HepG2 (cell line): Measurements from ENCODE around the gene ESYT2. TPM values are rescaled to one million over a fixed set of nuclear protein-coding genes. Genes with fewer than 3 reads are reported as not detected.

Experiments
- ATAC-seq: fragments of 200-7000 bp; cut with Tn5 transposase; 3 replicates; pipeline ENCODE4 v1.9.1; 2020; ENCODE audit warnings: mild to moderate bottlenecking, moderate library complexity
- BruUV-seq: library from RNA; stranded (reverse); fragments of 400-500 nt; replicated peaks from 2 replicates; lab custom pipeline; 2021; lab: Mats Ljungman, UMichigan
- CTCF ChIA-PET: fragments of 300-600 bp; formaldehyde crosslinking; extraction: SDS; loops from one replicate; lab custom pipeline; 2021; ENCODE audit warnings: low total read pairs, inconsistent platforms, low intra/inter-chr PET ratio; lab: Yijun Ruan, JAX
- POLR2A ChIA-PET: fragments of 350-600 bp; sonication (Branson Sonifier 250); formaldehyde crosslinking; loops from one replicate; lab custom pipeline; 2020; ENCODE audit warnings: antibody characterized with exemption, inconsistent platforms; lab: Yijun Ruan, JAX
- DNase-seq: peaks from one replicate; pipeline ENCODE4 v3.0.0-alpha.2; 2015; ENCODE audit warnings: low spot score
- FAIRE-seq: peaks from 3 replicates; lab custom pipeline; 2011; peaks lifted over from hg19 to GRCh38; lab: Jason Lieb, UNC
- H2AFZ ChIP-seq: one replicate; pipeline ENCODE4 v1.6.1; 2011; ENCODE audit warnings: low read length, inconsistent platforms
- H3K27ac ChIP-seq: fragments of 300-600 bp; 3 replicates; pipeline ENCODE4 v1.8.0; 2011; ENCODE audit warnings: mixed run types, mild to moderate bottlenecking, mixed read lengths, low read length, inconsistent platforms; ENCODE audit not compliant: insufficient read depth; ENCODE audit errors: extremely low read length
- H3K27me3 ChIP-seq, 2 experiments: fragments of 200-600 bp in 1 of 2; 2 replicates in 1 of 2; 3 replicates in 1 of 2; pipeline versions ENCODE4 v1.6.0 to v1.8.0; 2011; ENCODE audit warnings: low read length in 2 of 2, mild to moderate bottlenecking in 2 of 2, moderate library complexity in 2 of 2, inconsistent platforms in 1 of 2; ENCODE audit not compliant: insufficient read depth in 2 of 2, control insufficient read depth in 1 of 2
- H3K36me3 ChIP-seq, 2 experiments: fragments of 200-600 bp in 1 of 2; replicated peaks in 1 of 2; 2 replicates in 1 of 2; 3 replicates in 1 of 2; pipeline versions ENCODE4 v1.5.1 to v1.8.0; 2011; ENCODE audit warnings: low read length in 2 of 2, inconsistent platforms in 1 of 2; ENCODE audit not compliant: insufficient read depth in 2 of 2, control insufficient read depth in 1 of 2
- H3K4me1 ChIP-seq: 2 replicates; pipeline ENCODE4 v1.5.1; 2012; ENCODE audit warnings: low read length, inconsistent platforms; ENCODE audit not compliant: insufficient read depth
- H3K4me2 ChIP-seq: 2 replicates; pipeline ENCODE4 v1.6.0; 2011; ENCODE audit warnings: low read depth, low read length, inconsistent platforms
- H3K4me3 ChIP-seq, 3 experiments: fragments of 200-600 bp in 1 of 3; sonication (generic), shearing (Covaris generic) in 1 of 3; replicated peaks in 1 of 3; 2 replicates each; pipeline ENCODE4 v1.5.1; 2011 to 2016; ENCODE audit warnings: low read length in 3 of 3, inconsistent platforms in 2 of 3, low read depth in 2 of 3, mild to moderate bottlenecking in 2 of 3, control low read depth in 1 of 3, mixed read lengths in 1 of 3; ENCODE audit not compliant: insufficient read depth in 1 of 3
- H3K79me2 ChIP-seq: one replicate; pipeline ENCODE4 v1.6.1; 2011; ENCODE audit warnings: low read length, inconsistent platforms; ENCODE audit not compliant: insufficient read depth
- H3K9ac ChIP-seq: 2 replicates; pipeline ENCODE4 v1.6.0; 2011; ENCODE audit warnings: mild to moderate bottlenecking, low read depth, low read length, inconsistent platforms; ENCODE audit not compliant: insufficient read depth
- H3K9me3 ChIP-seq: 2 replicates; pipeline ENCODE4 v1.5.1; 2012; ENCODE audit warnings: mild to moderate bottlenecking, low read length
- H4K20me1 ChIP-seq: 2 replicates; pipeline ENCODE4 v1.6.0; 2011; ENCODE audit warnings: inconsistent platforms, mild to moderate bottlenecking, low read length, moderate library complexity; ENCODE audit not compliant: insufficient read depth
- CHD4 ChIP-seq: fragments of 200-600 bp; sonication (generic); IDR thresholded peaks from 2 replicates; pipeline ENCODE4 v1.7.0; 2017; ENCODE audit warnings: mild to moderate bottlenecking, low read length, borderline replicate concordance
- CREM ChIP-seq, 2 experiments: sonication (generic) in 1 of 2; formaldehyde crosslinking in 1 of 2; IDR thresholded peaks; 2 replicates each; pipeline versions ENCODE4 v1.4.0 to v1.6.1; 2016 to 2020; ENCODE audit warnings: antibody characterized with exemption in 1 of 2, mild to moderate bottlenecking in 1 of 2, missing genetic modification reagents in 1 of 2
- KLF9 ChIP-seq: IDR thresholded peaks from 2 replicates; pipeline ENCODE4 v1.6.1; 2016; ENCODE audit warnings: low read depth
- MXD1 ChIP-seq: sonication (generic); formaldehyde crosslinking; IDR thresholded peaks from 2 replicates; pipeline ENCODE4 v1.4.0; 2020; ENCODE audit warnings: mild to moderate bottlenecking, missing genetic modification reagents
- RBM39 ChIP-seq: fragments of 200-400 bp; formaldehyde crosslinking; IDR thresholded peaks from one replicate; pipeline ENCODE4 v1.6.1; 2018; ENCODE audit warnings: antibody characterized with exemption, mild to moderate bottlenecking, low read depth, low read length; ENCODE audit not compliant: poor library complexity, severe bottlenecking
- SMYD3 ChIP-seq: sonication (generic); formaldehyde crosslinking; IDR thresholded peaks from 2 replicates; pipeline ENCODE4 v1.8.1; 2023; ENCODE audit warnings: mild to moderate bottlenecking, missing genetic modification reagents
- TAF15 ChIP-seq: fragments of 200-400 bp; formaldehyde crosslinking; IDR thresholded peaks from one replicate; pipeline ENCODE4 v1.6.1; 2018; ENCODE audit warnings: mild to moderate bottlenecking, low read depth, low read length; ENCODE audit not compliant: poor library complexity, severe bottlenecking
- TARDBP ChIP-seq: sonication (generic); formaldehyde crosslinking; IDR thresholded peaks from 2 replicates; pipeline ENCODE4 v1.8.0; 2022; ENCODE audit warnings: mild to moderate bottlenecking, missing genetic modification reagents
- ZNF253 ChIP-seq: sonication (generic); formaldehyde crosslinking; IDR thresholded peaks from 2 replicates; pipeline ENCODE4 v1.8.0; 2022; ENCODE audit warnings: mild to moderate bottlenecking, missing genetic modification reagents, borderline replicate concordance
- ZNF776 ChIP-seq: sonication (generic); formaldehyde crosslinking; IDR thresholded peaks from 2 replicates; pipeline ENCODE4 v1.4.0; 2020; ENCODE audit warnings: mild to moderate bottlenecking, missing genetic modification reagents
- ZNF788 ChIP-seq: sonication (generic); formaldehyde crosslinking; IDR thresholded peaks from 2 replicates; pipeline ENCODE4 v1.5.0; 2020; ENCODE audit warnings: mild to moderate bottlenecking, missing genetic modification reagents, borderline replicate concordance
- WGBS: methylation state at CpG from one replicate; pipeline ENCODE4 v1.1.6; 2017; ENCODE audit warnings: low lambda C conversion rate; 5-methylcytosine and 5-hydroxymethylcytosine counted together
- in situ Hi-C: cut with HindIII; loops from 2 replicates; pipeline ENCODE4 v1.10.0; 2017; ENCODE audit warnings: low pct_unique_long_range_greater_than_20kb; ENCODE audit not compliant: extremely low pct_ligation_motif_present
- intact Hi-C: fragments of 100-400 bp; cut with micrococcal nuclease; formaldehyde crosslinking; loops from one replicate; pipeline ENCODE4 v1.10.0; 2022; ENCODE audit not compliant: unreplicated experiment
- polyA plus RNA-seq, 8 experiments: library from polyadenylated mRNA; depleted of rRNA in 3 of 8; stranded (reverse) in 7 of 8; unstranded in 1 of 8; fragments of >200 nt; fragmentation: Illumina TruSeq in 4 of 8; extraction: Trizol in 4 of 8; gene quantifications; 2 replicates each; pipeline versions ENCODE4 v1.2.1 to v1.2.3, GENCODE V29; 2011 to 2016; ENCODE audit warnings: low read depth in 4 of 8, missing spikeins in 1 of 8, mixed read lengths in 1 of 8; ENCODE audit not compliant: insufficient read depth in 1 of 8
- total RNA-seq, 5 experiments: library from RNA; depleted of rRNA; stranded (reverse); fragments of >200 nt; fragmentation: Illumina TruSeq; extraction: Trizol; gene quantifications; 2 replicates each; pipeline ENCODE4 v1.2.3, GENCODE V29; 2016; ENCODE audit warnings: low read depth in 1 of 5
- TF ChIP-seq, protein P1 (sequence below): sonication (generic); formaldehyde crosslinking; conservative IDR thresholded peaks from 2 replicates; pipeline ENCODE4 v1.4.0; 2020; ENCODE audit warnings: missing genetic modification reagents

ESYT2 gene
- total and polyA plus RNA-seq, 2 of the 13 experiments (the other 11 are each of a cell fraction or from before 2014, with no cell fraction given), result 28.5 to 37.3 TPM

GRCh38 chr7:158781974-158782664, 47.2 kb downstream of the ESYT2 start:
- FAIRE-seq (no peak), ATAC-seq (no peak), DNase-seq (no peak)
- H3K9ac ChIP-seq, result no peak overlapping the region
- no peaks in the 10 kb centered on the region for H3K79me2 ChIP-seq
- WGBS, result 95% methylated on average over 17 of the region's 17 CpGs
- H4K20me1 ChIP-seq, result no peaks in the 10 kb centered on the region
- no peak overlapping the region for H2AFZ ChIP-seq
- peaks cover 21 to 49% of the 10 kb centered on the region in 2 experiments for H3K36me3 ChIP-seq
- H3K27ac ChIP-seq, result no peak overlapping the region
- H3K4me3 ChIP-seq, result no peak overlapping the region
- intact Hi-C loops, result loop anchor here (5.0 kb wide), 1 partner anchor 195 kb away; no protein-coding TSS in a partner anchor
- H3K27me3 ChIP-seq, result no peaks in the 10 kb centered on the region
- H3K4me2 ChIP-seq, result no peak overlapping the region
- ChIA-PET CTCF (no interaction called here), POLR2A (no interaction called here)
- BruUV-seq, result no TSS peak
- H3K4me1 ChIP-seq, result no peaks in the 10 kb centered on the region
- no peaks in the 10 kb centered on the region for H3K9me3 ChIP-seq
- in situ Hi-C loops, result no loop called here
- no peak for TF ChIP-seq RBM39
- TF ChIP-seq ZNF253 (CRISPR knock-in tag), result no peak
- no peak for TF ChIP-seq SMYD3 (CRISPR knock-in tag)
- no peak for TF ChIP-seq CREM (IDR thresholded peaks at IDR 0.05)
- TF ChIP-seq CREM (CRISPR knock-in tag; IDR thresholded peaks at IDR 0.05), result no peak
- TF ChIP-seq MXD1 (CRISPR knock-in tag), result no peak
- TF ChIP-seq TARDBP (CRISPR knock-in tag), result no peak
- no peak for TF ChIP-seq ZNF788 (CRISPR knock-in tag)
- TF ChIP-seq, protein P1, sequence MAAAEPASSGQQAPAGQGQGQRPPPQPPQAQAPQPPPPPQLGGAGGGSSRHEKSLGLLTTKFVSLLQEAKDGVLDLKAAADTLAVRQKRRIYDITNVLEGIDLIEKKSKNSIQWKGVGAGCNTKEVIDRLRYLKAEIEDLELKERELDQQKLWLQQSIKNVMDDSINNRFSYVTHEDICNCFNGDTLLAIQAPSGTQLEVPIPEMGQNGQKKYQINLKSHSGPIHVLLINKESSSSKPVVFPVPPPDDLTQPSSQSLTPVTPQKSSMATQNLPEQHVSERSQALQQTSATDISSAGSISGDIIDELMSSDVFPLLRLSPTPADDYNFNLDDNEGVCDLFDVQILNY (CRISPR knock-in tag), result no peak
- TF ChIP-seq KLF9 (CRISPR knock-in tag), result no peak
- no peak for TF ChIP-seq ZNF776
- TF ChIP-seq TAF15, result no peak
- no peak for TF ChIP-seq CHD4
